KMS-11 (cell line): Measurements from ENCODE around the gene LMTK2.

ENCODE experiments used
- H2AFZ ChIP-seq: fragments of 200-600 bp; sonication (generic); 2 replicates; pipeline ENCODE4 v1.6.1; 2016; ENCODE audit warnings: antibody characterized with exemption, mixed run types, low read depth
- H3K27ac ChIP-seq: fragments of 200-600 bp; sonication (generic); 2 replicates; pipeline ENCODE4 v1.6.1; 2016; ENCODE audit warnings: mild to moderate bottlenecking, mixed run types
- H3K27me3 ChIP-seq: fragments of 200-600 bp; sonication (generic); 2 replicates; pipeline ENCODE4 v1.6.1; 2017; ENCODE audit warnings: mild to moderate bottlenecking, low read depth, mixed run types, moderate library complexity; ENCODE audit not compliant: insufficient read depth
- H3K36me3 ChIP-seq: fragments of 200-600 bp; sonication (generic); 2 replicates; pipeline ENCODE4 v1.6.1; 2017; ENCODE audit warnings: mild to moderate bottlenecking, mixed run types; ENCODE audit not compliant: insufficient read depth
- H3K4me1 ChIP-seq: fragments of 200-600 bp; sonication (generic); 2 replicates; pipeline ENCODE4 v1.6.1; 2016; ENCODE audit warnings: mild to moderate bottlenecking, low read depth, mixed run types; ENCODE audit not compliant: poor library complexity, severe bottlenecking
- H3K4me2 ChIP-seq: fragments of 200-600 bp; sonication (generic); 2 replicates; pipeline ENCODE4 v1.7.0; 2016; ENCODE audit warnings: mild to moderate bottlenecking, mixed run types
- H3K4me3 ChIP-seq: fragments of 200-600 bp; sonication (generic); IDR thresholded peaks from 2 replicates; pipeline ENCODE4 v1.6.1; 2017; ENCODE audit warnings: low read depth, low read length, mixed read lengths; ENCODE audit not compliant: insufficient read depth
- H3K79me2 ChIP-seq: fragments of 200-600 bp; sonication (generic); 2 replicates; pipeline ENCODE4 v1.6.1; 2016; ENCODE audit warnings: low read depth, mixed run types; ENCODE audit not compliant: insufficient read depth
- H3K9ac ChIP-seq: fragments of 200-600 bp; sonication (generic); 2 replicates; pipeline ENCODE4 v1.6.1; 2016; ENCODE audit warnings: mild to moderate bottlenecking, mixed run types
- H4K20me1 ChIP-seq: fragments of 200-600 bp; sonication (generic); 2 replicates; pipeline ENCODE4 v1.6.1; 2016; ENCODE audit warnings: mild to moderate bottlenecking, mixed run types; ENCODE audit not compliant: insufficient read depth
- CTCF ChIP-seq: fragments of 200-600 bp; sonication (generic); conservative IDR thresholded peaks from 2 replicates; pipeline ENCODE4 v1.6.1; 2017; ENCODE audit warnings: low read depth, mild to moderate bottlenecking, antibody characterized with exemption, low read length, moderate library complexity, mixed read lengths

The LMTK2 gene

DNA sequence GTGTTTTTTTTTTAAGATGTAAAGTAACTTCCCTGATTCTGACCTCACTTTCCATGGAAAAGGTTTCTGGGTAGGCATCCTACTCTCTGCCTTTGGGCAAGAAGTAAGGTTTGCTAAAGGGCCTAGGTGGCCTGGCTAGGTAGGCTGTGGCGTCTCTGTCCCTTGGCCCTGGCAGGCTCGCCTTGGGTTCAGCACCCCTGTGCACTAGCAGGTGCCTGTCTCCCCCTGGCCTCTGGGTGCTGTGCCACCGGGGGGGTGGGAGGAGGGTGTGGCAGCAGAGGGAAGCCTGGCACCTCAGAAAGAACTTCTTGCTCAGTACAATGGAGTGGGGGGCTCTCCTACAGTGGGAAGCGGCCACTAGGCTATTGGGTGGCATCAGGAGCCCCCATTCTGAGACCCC is 131.4 kb downstream of the LMTK2 start:
- H3K27me3 ChIP-seq, result no peaks in the 10 kb centered on the region
- no peak overlapping the region for H3K9ac ChIP-seq
- H2AFZ ChIP-seq, result no peak overlapping the region
- H3K27ac ChIP-seq, result no peak overlapping the region
- H3K36me3 ChIP-seq, result no peaks in the 10 kb centered on the region
- no peaks in the 10 kb centered on the region for H3K79me2 ChIP-seq
- H4K20me1 ChIP-seq, result no peaks in the 10 kb centered on the region
- H3K4me3 ChIP-seq, result no peak overlapping the region
- H3K4me2 ChIP-seq, result no peak overlapping the region
- H3K4me1 ChIP-seq, result no peaks in the 10 kb centered on the region
- no peak for TF ChIP-seq CTCF

DNA sequence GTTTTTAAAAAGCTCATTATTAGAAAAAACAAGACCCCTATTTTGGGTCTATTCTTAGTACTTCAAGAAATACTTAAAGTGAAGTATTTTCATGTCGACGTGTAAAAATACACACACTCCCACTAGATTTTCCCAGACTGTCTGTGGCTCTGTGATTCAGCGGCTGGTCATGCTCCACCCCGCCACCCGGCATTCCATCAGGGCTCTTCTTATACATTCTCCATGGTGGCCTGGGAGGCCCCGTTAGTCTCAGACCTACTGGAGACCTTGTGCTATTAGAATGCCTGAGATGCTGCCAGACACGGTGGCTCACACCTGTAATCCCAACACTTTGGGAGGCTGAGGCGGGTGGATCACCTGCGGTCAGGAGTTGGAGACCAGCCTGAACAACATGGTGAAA is 132.3 kb downstream of the LMTK2 start:
- Histone ChIP-seq H3K79me2 (no peaks in the 10 kb centered on the region), H3K4me3 (no peak overlapping the region), H3K27ac (no peak overlapping the region), H3K4me1 (no peaks in the 10 kb centered on the region), H3K27me3 (no peaks in the 10 kb centered on the region), H3K36me3 (no peaks in the 10 kb centered on the region), H4K20me1 (no peaks in the 10 kb centered on the region), H3K9ac (no peak overlapping the region), H3K4me2 (no peak overlapping the region), H2AFZ (no peak overlapping the region)
- TF ChIP-seq CTCF, result no peak

DNA sequence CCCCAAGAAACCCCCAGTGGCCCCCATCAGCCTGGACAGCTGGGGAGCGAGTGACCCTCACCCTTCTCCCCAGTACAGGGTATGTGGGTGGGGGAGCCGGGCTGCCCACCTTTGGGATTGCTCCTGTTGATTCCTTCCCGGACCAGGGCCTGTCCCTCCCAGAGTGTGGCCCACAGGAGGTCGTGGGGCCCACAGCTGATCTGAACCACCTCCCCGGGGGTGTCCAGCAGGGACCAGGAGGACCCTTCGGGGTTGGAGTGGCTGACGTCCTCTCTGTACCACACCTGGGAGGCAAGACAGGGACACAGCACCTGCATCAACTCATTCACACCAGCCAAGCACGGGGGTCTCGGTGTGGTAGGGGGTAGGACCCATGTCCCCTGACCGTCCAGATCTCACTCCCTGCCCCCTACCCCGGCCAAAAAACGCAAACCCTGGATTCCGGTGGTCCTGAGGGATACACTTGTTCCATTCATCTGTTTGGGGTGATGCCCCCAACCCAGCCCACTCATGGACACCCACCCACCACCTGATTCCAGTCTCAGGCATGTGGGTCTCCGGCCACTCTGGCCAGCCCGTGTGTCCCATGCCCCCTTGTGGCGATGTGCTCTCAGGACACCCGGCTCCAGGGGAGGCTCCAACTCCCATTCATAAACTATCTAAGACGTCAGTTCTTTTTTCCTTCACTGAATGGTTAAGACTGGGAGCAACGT is 134.5 kb downstream of the LMTK2 start:
- Histone ChIP-seq H3K36me3 (no peaks in the 10 kb centered on the region), H3K4me3 (no peak overlapping the region), H3K27me3 (no peaks in the 10 kb centered on the region), H3K79me2 (no peaks in the 10 kb centered on the region), H2AFZ (no peak overlapping the region), H3K4me2 (no peak overlapping the region), H3K4me1 (no peaks in the 10 kb centered on the region), H4K20me1 (no peaks in the 10 kb centered on the region), H3K27ac (no peak overlapping the region), H3K9ac (no peak overlapping the region)
- peak; percentile 78 for TF ChIP-seq CTCF

GRCh38 chr7:98241674-98242241 is 135.1 kb downstream of the LMTK2 start:
- no peaks in the 10 kb centered on the region for H3K27me3 ChIP-seq

More at GRCh38 chr7:98241674-98242241, 135.1 kb downstream of the LMTK2 start:
- H3K27ac ChIP-seq, result no peak overlapping the region
- H3K9ac ChIP-seq, result no peak overlapping the region
- no peaks in the 10 kb centered on the region for H3K36me3 ChIP-seq
- TF ChIP-seq CTCF, result 0 out of 2 replicates have a peak, but pooled peaks have one; percentile 20
- H4K20me1 ChIP-seq, result no peaks in the 10 kb centered on the region
- H3K4me3 ChIP-seq, result no peak overlapping the region
- no peak overlapping the region for H2AFZ ChIP-seq
- no peaks in the 10 kb centered on the region for H3K79me2 ChIP-seq
- H3K4me1 ChIP-seq, result no peaks in the 10 kb centered on the region
- H3K4me2 ChIP-seq, result no peak overlapping the region
